HepG2 (cell line): Measurements from ENCODE around the gene C19orf73. TPM values are rescaled to one million over a fixed set of nuclear protein-coding genes. Genes with fewer than 3 reads are reported as not detected.

ENCODE experiments used
- ADNP ChIP-seq: sonication (generic); formaldehyde crosslinking; IDR thresholded peaks from 2 replicates; pipeline ENCODE4 v1.4.0; 2020; ENCODE audit warnings: missing genetic modification reagents
- ATF1 ChIP-seq: IDR thresholded peaks from 2 replicates; pipeline ENCODE4 v1.6.1; 2016; ENCODE audit warnings: mild to moderate bottlenecking, control low read depth
- FOSL2 ChIP-seq: sonication (generic); formaldehyde crosslinking; IDR thresholded peaks from 2 replicates; pipeline ENCODE4 v1.4.0; 2020; ENCODE audit warnings: missing genetic modification reagents
- SOX6 ChIP-seq, 2 experiments: fragments of 450-650 bp in 1 of 2; sonication (generic) in 1 of 2; formaldehyde crosslinking in 1 of 2; IDR thresholded peaks; 2 replicates each; pipeline versions ENCODE4 v1.4.0 to v1.6.1; 2017 to 2020; ENCODE audit warnings: antibody characterized with exemption in 1 of 2, mild to moderate bottlenecking in 1 of 2, missing genetic modification reagents in 1 of 2
- TCF7 ChIP-seq: sonication (generic); IDR thresholded peaks from 2 replicates; pipeline ENCODE4 v1.6.1; 2016; ENCODE audit warnings: antibody characterized with exemption, low read depth
- ZNF101 ChIP-seq: sonication (generic); formaldehyde crosslinking; IDR thresholded peaks from 2 replicates; pipeline ENCODE4 v1.4.0; 2020; ENCODE audit warnings: mild to moderate bottlenecking, low read depth, missing genetic modification reagents, borderline replicate concordance
- ZNF382 ChIP-seq: sonication (generic); formaldehyde crosslinking; IDR thresholded peaks from 2 replicates; pipeline ENCODE4 v1.5.0; 2020; ENCODE audit warnings: missing genetic modification reagents, mild to moderate bottlenecking, borderline replicate concordance
- ZNF749 ChIP-seq: sonication (generic); formaldehyde crosslinking; IDR thresholded peaks from 2 replicates; pipeline ENCODE4 v1.8.0; 2022; ENCODE audit warnings: mild to moderate bottlenecking, missing genetic modification reagents, moderate library complexity, borderline replicate concordance
- ZNF75D ChIP-seq: sonication (generic); formaldehyde crosslinking; IDR thresholded peaks from 2 replicates; pipeline ENCODE4 v1.8.1; 2023; ENCODE audit warnings: missing genetic modification reagents, mild to moderate bottlenecking, borderline replicate concordance
- polyA plus RNA-seq, 8 experiments: library from polyadenylated mRNA; depleted of rRNA in 3 of 8; stranded (reverse) in 7 of 8; unstranded in 1 of 8; fragments of >200 nt; fragmentation: Illumina TruSeq in 4 of 8; extraction: Trizol in 4 of 8; gene quantifications; 2 replicates each; pipeline versions ENCODE4 v1.2.1 to v1.2.3, GENCODE V29; 2011 to 2016; ENCODE audit warnings: low read depth in 4 of 8, missing spikeins in 1 of 8, mixed read lengths in 1 of 8; ENCODE audit not compliant: insufficient read depth in 1 of 8
- total RNA-seq, 5 experiments: library from RNA; depleted of rRNA; stranded (reverse); fragments of >200 nt; fragmentation: Illumina TruSeq; extraction: Trizol; gene quantifications; 2 replicates each; pipeline ENCODE4 v1.2.3, GENCODE V29; 2016; ENCODE audit warnings: low read depth in 1 of 5
- TF ChIP-seq, protein P1 (sequence below): IDR thresholded peaks from 2 replicates; pipeline ENCODE4 v1.6.1; 2012; ENCODE audit warnings: low read length, improper control_type of control experiment
- TF ChIP-seq, protein P2 (sequence below): sonication (generic); formaldehyde crosslinking; IDR thresholded peaks from 2 replicates; pipeline ENCODE4 v1.4.0; 2020; ENCODE audit warnings: mild to moderate bottlenecking, missing genetic modification reagents
- TF ChIP-seq, protein P3 (sequence below): sonication (generic); formaldehyde crosslinking; IDR thresholded peaks from 2 replicates; pipeline ENCODE4 v1.4.0; 2020; ENCODE audit warnings: missing genetic modification reagents, borderline replicate concordance
- TF ChIP-seq, protein P4 (sequence below): sonication (generic); formaldehyde crosslinking; IDR thresholded peaks from 2 replicates; pipeline ENCODE4 v1.8.1; 2023; ENCODE audit warnings: missing genetic modification reagents, inconsistent platforms, borderline replicate concordance
- TF ChIP-seq, protein P5 (sequence below): sonication (generic); formaldehyde crosslinking; IDR thresholded peaks from 2 replicates; pipeline ENCODE4 v1.9.0; 2021; ENCODE audit warnings: missing genetic modification reagents, mild to moderate bottlenecking, borderline replicate concordance

The C19orf73 gene
- total and polyA plus RNA-seq, 2 of the 13 experiments (the other 11 are each of a cell fraction or from before 2014, with no cell fraction given): 1.4 to 1.5 TPM

DNA sequence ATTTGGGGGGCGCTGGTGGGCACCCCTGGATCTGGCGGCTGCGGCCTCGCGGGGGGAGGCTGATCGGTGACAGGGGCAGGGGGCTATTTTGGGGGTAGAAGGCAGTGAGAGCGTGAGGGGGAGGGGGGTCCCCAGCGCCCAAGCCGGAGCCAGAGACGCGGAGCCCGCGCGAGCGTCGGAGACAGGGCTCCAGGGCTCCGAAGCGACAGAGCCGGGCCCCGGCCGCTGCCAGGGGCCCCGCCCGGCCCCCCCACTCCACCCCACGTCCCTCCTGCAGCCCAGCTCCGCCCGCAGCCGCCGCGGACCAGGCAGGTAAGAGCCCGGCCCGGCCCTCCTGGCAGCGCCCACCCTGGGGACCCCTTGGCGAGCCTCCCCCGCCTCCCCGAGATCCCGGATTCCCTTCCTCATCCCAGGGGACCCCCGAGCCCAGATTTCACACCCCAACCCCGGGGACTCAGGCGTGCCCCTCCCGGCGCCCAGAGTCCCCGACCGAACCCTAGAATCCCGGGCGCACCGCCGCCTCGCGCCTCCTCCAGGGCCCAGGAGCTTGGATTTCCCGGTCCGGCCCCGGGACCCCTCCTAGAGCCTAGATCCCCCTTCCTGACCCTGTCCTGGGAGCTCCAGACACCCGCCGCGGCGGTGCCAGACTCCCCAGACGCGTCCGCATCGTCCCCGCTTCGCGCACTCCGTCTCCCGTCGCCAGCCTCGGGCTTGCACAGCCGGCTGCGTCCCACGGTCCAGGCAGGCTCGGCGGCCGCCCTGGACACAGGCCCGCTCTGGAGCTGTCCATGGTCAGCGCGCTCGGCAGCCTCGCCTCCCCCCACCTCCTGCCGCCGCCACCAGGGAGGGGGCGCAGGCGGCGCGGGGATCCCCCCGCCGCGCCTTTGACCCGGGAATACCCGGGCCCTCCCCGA, 725 bp upstream of the C19orf73 start, which contains the start of gene PPFIA3 (continued):
- TF ChIP-seq ZNF101 (no peak), ZNF75D (CRISPR knock-in tag) (no peak), ZNF382 (CRISPR knock-in tag) (no peak), ATF1 (CRISPR knock-in tag) (no peak), ADNP (CRISPR knock-in tag) (no peak), ZNF749 (0 out of 2 replicates have a peak, but pooled peaks have one; percentile 56), TCF7 (no peak), FOSL2 (peak; percentile 45), SOX6 (IDR thresholded peaks at IDR 0.05) (no peak), SOX6 (CRISPR knock-in tag; IDR thresholded peaks at IDR 0.05) (no peak)
- TF ChIP-seq, protein P1, sequence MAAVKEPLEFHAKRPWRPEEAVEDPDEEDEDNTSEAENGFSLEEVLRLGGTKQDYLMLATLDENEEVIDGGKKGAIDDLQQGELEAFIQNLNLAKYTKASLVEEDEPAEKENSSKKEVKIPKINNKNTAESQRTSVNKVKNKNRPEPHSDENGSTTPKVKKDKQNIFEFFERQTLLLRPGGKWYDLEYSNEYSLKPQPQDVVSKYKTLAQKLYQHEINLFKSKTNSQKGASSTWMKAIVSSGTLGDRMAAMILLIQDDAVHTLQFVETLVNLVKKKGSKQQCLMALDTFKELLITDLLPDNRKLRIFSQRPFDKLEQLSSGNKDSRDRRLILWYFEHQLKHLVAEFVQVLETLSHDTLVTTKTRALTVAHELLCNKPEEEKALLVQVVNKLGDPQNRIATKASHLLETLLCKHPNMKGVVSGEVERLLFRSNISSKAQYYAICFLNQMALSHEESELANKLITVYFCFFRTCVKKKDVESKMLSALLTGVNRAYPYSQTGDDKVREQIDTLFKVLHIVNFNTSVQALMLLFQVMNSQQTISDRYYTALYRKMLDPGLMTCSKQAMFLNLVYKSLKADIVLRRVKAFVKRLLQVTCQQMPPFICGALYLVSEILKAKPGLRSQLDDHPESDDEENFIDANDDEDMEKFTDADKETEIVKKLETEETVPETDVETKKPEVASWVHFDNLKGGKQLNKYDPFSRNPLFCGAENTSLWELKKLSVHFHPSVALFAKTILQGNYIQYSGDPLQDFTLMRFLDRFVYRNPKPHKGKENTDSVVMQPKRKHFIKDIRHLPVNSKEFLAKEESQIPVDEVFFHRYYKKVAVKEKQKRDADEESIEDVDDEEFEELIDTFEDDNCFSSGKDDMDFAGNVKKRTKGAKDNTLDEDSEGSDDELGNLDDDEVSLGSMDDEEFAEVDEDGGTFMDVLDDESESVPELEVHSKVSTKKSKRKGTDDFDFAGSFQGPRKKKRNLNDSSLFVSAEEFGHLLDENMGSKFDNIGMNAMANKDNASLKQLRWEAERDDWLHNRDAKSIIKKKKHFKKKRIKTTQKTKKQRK: no peak
- TF ChIP-seq, protein P2, sequence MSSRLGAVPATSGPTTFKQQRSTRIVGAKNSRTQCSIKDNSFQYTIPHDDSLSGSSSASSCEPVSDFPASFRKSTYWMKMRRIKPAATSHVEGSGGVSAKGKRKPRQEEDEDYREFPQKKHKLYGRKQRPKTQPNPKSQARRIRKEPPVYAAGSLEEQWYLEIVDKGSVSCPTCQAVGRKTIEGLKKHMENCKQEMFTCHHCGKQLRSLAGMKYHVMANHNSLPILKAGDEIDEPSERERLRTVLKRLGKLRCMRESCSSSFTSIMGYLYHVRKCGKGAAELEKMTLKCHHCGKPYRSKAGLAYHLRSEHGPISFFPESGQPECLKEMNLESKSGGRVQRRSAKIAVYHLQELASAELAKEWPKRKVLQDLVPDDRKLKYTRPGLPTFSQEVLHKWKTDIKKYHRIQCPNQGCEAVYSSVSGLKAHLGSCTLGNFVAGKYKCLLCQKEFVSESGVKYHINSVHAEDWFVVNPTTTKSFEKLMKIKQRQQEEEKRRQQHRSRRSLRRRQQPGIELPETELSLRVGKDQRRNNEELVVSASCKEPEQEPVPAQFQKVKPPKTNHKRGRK (CRISPR knock-in tag): no peak
- TF ChIP-seq, protein P3, sequence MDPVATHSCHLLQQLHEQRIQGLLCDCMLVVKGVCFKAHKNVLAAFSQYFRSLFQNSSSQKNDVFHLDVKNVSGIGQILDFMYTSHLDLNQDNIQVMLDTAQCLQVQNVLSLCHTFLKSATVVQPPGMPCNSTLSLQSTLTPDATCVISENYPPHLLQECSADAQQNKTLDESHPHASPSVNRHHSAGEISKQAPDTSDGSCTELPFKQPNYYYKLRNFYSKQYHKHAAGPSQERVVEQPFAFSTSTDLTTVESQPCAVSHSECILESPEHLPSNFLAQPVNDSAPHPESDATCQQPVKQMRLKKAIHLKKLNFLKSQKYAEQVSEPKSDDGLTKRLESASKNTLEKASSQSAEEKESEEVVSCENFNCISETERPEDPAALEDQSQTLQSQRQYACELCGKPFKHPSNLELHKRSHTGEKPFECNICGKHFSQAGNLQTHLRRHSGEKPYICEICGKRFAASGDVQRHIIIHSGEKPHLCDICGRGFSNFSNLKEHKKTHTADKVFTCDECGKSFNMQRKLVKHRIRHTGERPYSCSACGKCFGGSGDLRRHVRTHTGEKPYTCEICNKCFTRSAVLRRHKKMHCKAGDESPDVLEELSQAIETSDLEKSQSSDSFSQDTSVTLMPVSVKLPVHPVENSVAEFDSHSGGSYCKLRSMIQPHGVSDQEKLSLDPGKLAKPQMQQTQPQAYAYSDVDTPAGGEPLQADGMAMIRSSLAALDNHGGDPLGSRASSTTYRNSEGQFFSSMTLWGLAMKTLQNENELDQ: peak; percentile 84; the same call in 1 of the 2 replicates
- TF ChIP-seq, protein P4, sequence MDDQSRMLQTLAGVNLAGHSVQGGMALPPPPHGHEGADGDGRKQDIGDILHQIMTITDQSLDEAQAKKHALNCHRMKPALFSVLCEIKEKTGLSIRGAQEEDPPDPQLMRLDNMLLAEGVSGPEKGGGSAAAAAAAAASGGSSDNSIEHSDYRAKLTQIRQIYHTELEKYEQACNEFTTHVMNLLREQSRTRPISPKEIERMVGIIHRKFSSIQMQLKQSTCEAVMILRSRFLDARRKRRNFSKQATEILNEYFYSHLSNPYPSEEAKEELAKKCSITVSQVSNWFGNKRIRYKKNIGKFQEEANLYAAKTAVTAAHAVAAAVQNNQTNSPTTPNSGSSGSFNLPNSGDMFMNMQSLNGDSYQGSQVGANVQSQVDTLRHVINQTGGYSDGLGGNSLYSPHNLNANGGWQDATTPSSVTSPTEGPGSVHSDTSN (CRISPR knock-in tag): 0 out of 2 replicates have a peak, but pooled peaks have one; percentile 44
- TF ChIP-seq, protein P5, sequence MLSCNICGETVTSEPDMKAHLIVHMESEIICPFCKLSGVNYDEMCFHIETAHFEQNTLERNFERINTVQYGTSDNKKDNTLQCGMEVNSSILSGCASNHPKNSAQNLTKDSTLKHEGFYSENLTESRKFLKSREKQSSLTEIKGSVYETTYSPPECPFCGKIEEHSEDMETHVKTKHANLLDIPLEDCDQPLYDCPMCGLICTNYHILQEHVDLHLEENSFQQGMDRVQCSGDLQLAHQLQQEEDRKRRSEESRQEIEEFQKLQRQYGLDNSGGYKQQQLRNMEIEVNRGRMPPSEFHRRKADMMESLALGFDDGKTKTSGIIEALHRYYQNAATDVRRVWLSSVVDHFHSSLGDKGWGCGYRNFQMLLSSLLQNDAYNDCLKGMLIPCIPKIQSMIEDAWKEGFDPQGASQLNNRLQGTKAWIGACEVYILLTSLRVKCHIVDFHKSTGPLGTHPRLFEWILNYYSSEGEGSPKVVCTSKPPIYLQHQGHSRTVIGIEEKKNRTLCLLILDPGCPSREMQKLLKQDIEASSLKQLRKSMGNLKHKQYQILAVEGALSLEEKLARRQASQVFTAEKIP: no peak
